Stimulated activated CD4-positive, alpha-beta T cell treated with anti-CD3 and anti-CD28 coated beads, Interleukin-2, amount 100 ng/mL, for 48 hours (primary cell): ENCODE measurements around the gene GPC2.

Experiments used
- DNase-seq, 2 donors: peaks; one replicate each; pipeline ENCODE4 v3.0.0-alpha.2; 2020

Gene GPC2

GRCh38 chr7:100167912-100168323 is 9.3 kb downstream of the GPC2 start:
- no peak for DNase-seq

GRCh38 chr7:100166970-100167911 is 9.9 kb downstream of the GPC2 start:
- DNase-seq = no peak

- DNase-seq = no peak
These were observed 10.8 kb downstream of the GPC2 start for GRCh38 chr7:100166317-100166940.

GRCh38 chr7:100163871-100164270 is 13.3 kb downstream of the GPC2 start:
- no peak for DNase-seq

- no peak for DNase-seq
These were observed 14.1 kb downstream of the GPC2 start for GRCh38 chr7:100163006-100163531.

GRCh38 chr7:100160067-100160466 is 17.1 kb downstream of the GPC2 start:
- no peak for DNase-seq

- no peak for DNase-seq
These were observed 18.0 kb downstream of the GPC2 start for GRCh38 chr7:100159099-100159623.

- DNase-seq = peak; percentile 90
These were observed 18.7 kb downstream of the GPC2 start, which contains the start of gene TRAPPC14 for GRCh38 chr7:100158229-100159098. Gene TRAPPC14 (minus strand): TSS chr7:100158723. CDS start chr7:100158499, 224 bp downstream.

- DNase-seq = no peak
These were observed 19.6 kb downstream of the GPC2 start for GRCh38 chr7:100157334-100158228.

- DNase-seq = no peak
These were observed 20.2 kb downstream of the GPC2 start for GRCh38 chr7:100157069-100157333.

GRCh38 chr7:100156331-100157068 is 20.7 kb downstream of the GPC2 start:
- no peak for DNase-seq

- DNase-seq = no peak
These were observed 21.4 kb downstream of the GPC2 start for GRCh38 chr7:100155553-100156317.

- DNase-seq = no peak
These were observed 22.3 kb downstream of the GPC2 start for GRCh38 chr7:100154651-100155491.

GRCh38 chr7:100153708-100154535 is 23.3 kb downstream of the GPC2 start:
- DNase-seq = no peak

GRCh38 chr7:100152937-100153666 is 24.1 kb downstream of the GPC2 start:
- no peak for DNase-seq

- DNase-seq = no peak
These were observed 24.8 kb downstream of the GPC2 start for GRCh38 chr7:100152404-100152803.

GRCh38 chr7:100148559-100149328 is 28.4 kb downstream of the GPC2 start, which contains the start of gene LAMTOR4:
Gene LAMTOR4 (plus strand): TSS chr7:100148918. CDS start chr7:100148973, 55 bp downstream.
- peak; percentile 94 to 95 for DNase-seq
